Transverse colon (tissue), 4 donors: ENCODE results near the gene CNIH4. TPM values are rescaled to one million over a fixed set of nuclear protein-coding genes. Genes with fewer than 3 reads are reported as not detected.

Experiments used
- small RNA-seq, 4 donors: library from RNA; depleted of rRNA; stranded (forward); fragments of <200 nt; gene quantifications; one replicate each; pipeline ENCODE3, GENCODE V24; 2016
- total RNA-seq, 4 donors: library from RNA; depleted of rRNA; stranded (reverse); fragments of >200 nt; gene quantifications; one replicate each; pipeline ENCODE4 v1.1.0, GENCODE V29; 2016

CNIH4 gene
- total RNA-seq, 4 donors from 2014 or later: 33.0 to 48.7 (median 42.0) TPM

Small RNAs within 50 kb of the gene (small RNA-seq; reads per million reads assigned to genes)
- gene MIR4742: 0 to 0.28 (median 0) reads per million in 4 donors

Other genes with a start within 250 kb of the CNIH4 start
- gene FBXO28, start 242.8 kb upstream of the CNIH4 start, total RNA-seq: 10 to 100 TPM in 3 of 4 donors, 1 to 10 TPM in 1; 7.0 to 31.0 (median 26.4) TPM
- 10 to 100 TPM; 19.1 to 32.9 (median 22.6) TPM for gene DEGS1, start 173.6 kb upstream of the CNIH4 start, total RNA-seq
- gene NVL, start 26.7 kb upstream of the CNIH4 start, total RNA-seq: 10 to 100 TPM; 35.9 to 52.3 (median 40.5) TPM
- 100 to 1,000 TPM in 3 of 4 donors, 10 to 100 TPM in 1; 77.4 to 127 (median 109) TPM for gene WDR26, start 77.9 kb downstream of the CNIH4 start, total RNA-seq